ENCODE results near the gene NTRK2. TPM values are rescaled to one million over a fixed set of nuclear protein-coding genes. Genes with fewer than 3 reads are reported as not detected.

The NTRK2 gene
- total RNA-seq, 1 donor from 2014 or later: 3.8 TPM

GRCh38 chr9:84671586-84672521 is 2.3 kb downstream of the NTRK2 start:
- TF ChIP-seq CTCF (IDR thresholded peaks at IDR 0.05; ENCODE audit: borderline replicate concordance): no peak
- Histone ChIP-seq H3K4me1 (peaks cover 34% of the 10 kb centered on the region), H3K27me3 (ENCODE audit: low read depth) (peaks cover 63% of the 10 kb centered on the region), H3K9me3 (replicated peaks) (no peaks in the 10 kb centered on the region), H3K36me3 (no peaks in the 10 kb centered on the region), H3K27ac (replicated peaks) (peak overlapping the region; percentile 61), H3K4me3 (peak overlapping the region; percentile 69)
- no peak for DNase-seq
- intact Hi-C loops (cut with micrococcal nuclease): no loop called here

- intact Hi-C loops (cut with micrococcal nuclease): no loop called here
- H3K27ac ChIP-seq (replicated peaks): no peak overlapping the region
- no peak for DNase-seq
- peaks cover 20% of the 10 kb centered on the region for H3K4me1 ChIP-seq
- no peaks in the 10 kb centered on the region for H3K36me3 ChIP-seq
- H3K9me3 ChIP-seq (replicated peaks): no peaks in the 10 kb centered on the region
- TF ChIP-seq CTCF (IDR thresholded peaks at IDR 0.05; ENCODE audit: borderline replicate concordance): no peak
- peaks cover 44% of the 10 kb centered on the region for H3K27me3 ChIP-seq (ENCODE audit: low read depth)
- no peak overlapping the region for H3K4me3 ChIP-seq
These were observed 4.3 kb downstream of the NTRK2 start for GRCh38 chr9:84673806-84674205.

GRCh38 chr9:84677080-84677479 is 7.6 kb downstream of the NTRK2 start:
- no peak for DNase-seq
- no peaks in the 10 kb centered on the region for H3K4me1 ChIP-seq
- no peak overlapping the region for H3K4me3 ChIP-seq
- H3K27ac ChIP-seq (replicated peaks): no peak overlapping the region
- H3K9me3 ChIP-seq (replicated peaks): no peaks in the 10 kb centered on the region
- intact Hi-C loops (cut with micrococcal nuclease): no loop called here
- H3K36me3 ChIP-seq: no peaks in the 10 kb centered on the region
- peaks cover 11% of the 10 kb centered on the region for H3K27me3 ChIP-seq (ENCODE audit: low read depth)
- TF ChIP-seq CTCF (IDR thresholded peaks at IDR 0.05; ENCODE audit: borderline replicate concordance): no peak

- no peak for DNase-seq
- Histone ChIP-seq H3K4me3 (no peak overlapping the region), H3K27ac (replicated peaks) (no peak overlapping the region), H3K27me3 (ENCODE audit: low read depth) (no peaks in the 10 kb centered on the region), H3K4me1 (no peaks in the 10 kb centered on the region), H3K36me3 (no peaks in the 10 kb centered on the region), H3K9me3 (replicated peaks) (no peaks in the 10 kb centered on the region)
- intact Hi-C loops (cut with micrococcal nuclease): no loop called here
- no peak for TF ChIP-seq CTCF (IDR thresholded peaks at IDR 0.05; ENCODE audit: borderline replicate concordance)
These were observed 10.0 kb downstream of the NTRK2 start for GRCh38 chr9:84679571-84679970.

GRCh38 chr9:84681516-84682285 is 12.2 kb downstream of the NTRK2 start:
- Histone ChIP-seq H3K4me3 (no peak overlapping the region), H3K27ac (replicated peaks) (no peak overlapping the region), H3K27me3 (ENCODE audit: low read depth) (peaks cover 6% of the 10 kb centered on the region), H3K4me1 (no peaks in the 10 kb centered on the region), H3K9me3 (replicated peaks) (no peaks in the 10 kb centered on the region), H3K36me3 (no peaks in the 10 kb centered on the region)
- intact Hi-C loops (cut with micrococcal nuclease): no loop called here
- no peak for TF ChIP-seq CTCF (IDR thresholded peaks at IDR 0.05; ENCODE audit: borderline replicate concordance)
- DNase-seq: no peak

Measured in left ventricle myocardium inferior (tissue), 1 donor.